Fibroblast of peridontal ligament (primary cell): ENCODE results near the gene HOXB1.
A peak's percentile ranks its signal among the peaks of the same experiment; 100 is the strongest.

Experiments used
- DNase-seq: peaks from one replicate; pipeline ENCODE4 v3.0.0-alpha.2; 2010; ENCODE audit errors: extremely low read depth

HOXB1 gene

GRCh38 chr17:48554412-48555257 is 23.8 kb upstream of the HOXB1 start:
- no peak for DNase-seq

- no peak for DNase-seq
Measured at GRCh38 chr17:48553826-48554225, 23.0 kb upstream of the HOXB1 start.

GRCh38 chr17:48553190-48553547 is 22.4 kb upstream of the HOXB1 start:
- DNase-seq = no peak

GRCh38 chr17:48552466-48553189 is 21.8 kb upstream of the HOXB1 start:
- DNase-seq = no peak

GRCh38 chr17:48551596-48552465 is 21.0 kb upstream of the HOXB1 start:
- DNase-seq = no peak

GRCh38 chr17:48551214-48551555 is 20.4 kb upstream of the HOXB1 start:
- no peak for DNase-seq

GRCh38 chr17:48550502-48551213 is 19.8 kb upstream of the HOXB1 start:
- DNase-seq = no peak

- no peak for DNase-seq
Measured at GRCh38 chr17:48549914-48550501, 19.2 kb upstream of the HOXB1 start.

- DNase-seq = no peak
Measured at GRCh38 chr17:48549281-48549630, 18.4 kb upstream of the HOXB1 start.

GRCh38 chr17:48548523-48549280 is 17.9 kb upstream of the HOXB1 start:
- no peak for DNase-seq

GRCh38 chr17:48547808-48548522 is 17.2 kb upstream of the HOXB1 start:
- no peak for DNase-seq

GRCh38 chr17:48546924-48547807 is 16.4 kb upstream of the HOXB1 start:
- DNase-seq = peak; percentile 2

GRCh38 chr17:48546137-48546923 is 15.5 kb upstream of the HOXB1 start:
- DNase-seq = no peak

GRCh38 chr17:48545539-48545938 is 14.7 kb upstream of the HOXB1 start:
- no peak for DNase-seq

- DNase-seq = no peak
Measured at GRCh38 chr17:48545022-48545375, 14.2 kb upstream of the HOXB1 start, which contains the start of gene HOXB2. Gene HOXB2, minus strand, starts transcription at chr17:48545109. Its CDS starts 198 bp downstream, at chr17:48544911.

- DNase-seq = no peak
Measured at GRCh38 chr17:48544349-48545021, 13.7 kb upstream of the HOXB1 start.

GRCh38 chr17:48543854-48544348 is 13.1 kb upstream of the HOXB1 start:
- DNase-seq = no peak
